MM.1S (cell line): Measurements from ENCODE around the gene PTCSC3.

Source experiments
- EZH2 ChIP-seq: fragments of 300-600 bp; sonication (generic); optimal IDR thresholded peaks from 2 replicates; pipeline ENCODE3; 2017; ENCODE audit warnings: low read depth, mild to moderate bottlenecking, antibody characterized with exemption, low read length, mixed read lengths
- EZH2phosphoT487 ChIP-seq: fragments of 300-600 bp; sonication (generic); IDR thresholded peaks from 2 replicates; pipeline ENCODE4 v1.6.1; 2018; ENCODE audit warnings: antibody characterized with exemption, low read length
- TF ChIP-seq, protein P1 (sequence below): fragments of 300-600 bp; sonication (generic); IDR thresholded peaks from 2 replicates; pipeline ENCODE4 v1.5.1; 2016; ENCODE audit warnings: antibody characterized with exemption, low read length, mixed read lengths

DNA sequence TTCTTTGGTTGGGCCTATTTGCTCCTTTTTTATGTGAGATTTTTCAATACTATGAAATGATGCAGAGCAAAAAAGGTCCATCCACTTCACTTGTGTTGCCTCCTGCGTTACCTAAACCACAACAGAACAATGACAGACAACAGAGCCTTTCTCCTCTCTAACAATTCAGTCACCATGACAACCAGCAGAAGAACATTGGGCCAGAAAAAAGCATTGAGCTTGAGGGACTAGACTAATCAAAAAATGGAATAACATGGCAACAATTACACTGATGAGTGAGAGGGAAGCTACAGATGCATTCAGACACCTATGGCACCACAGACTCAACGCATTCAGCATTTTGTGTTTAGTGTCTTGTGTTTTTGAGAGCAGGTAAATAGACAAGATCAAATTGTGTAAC is 44.6 kb upstream of the PTCSC3 start:
- TF ChIP-seq, protein P1, sequence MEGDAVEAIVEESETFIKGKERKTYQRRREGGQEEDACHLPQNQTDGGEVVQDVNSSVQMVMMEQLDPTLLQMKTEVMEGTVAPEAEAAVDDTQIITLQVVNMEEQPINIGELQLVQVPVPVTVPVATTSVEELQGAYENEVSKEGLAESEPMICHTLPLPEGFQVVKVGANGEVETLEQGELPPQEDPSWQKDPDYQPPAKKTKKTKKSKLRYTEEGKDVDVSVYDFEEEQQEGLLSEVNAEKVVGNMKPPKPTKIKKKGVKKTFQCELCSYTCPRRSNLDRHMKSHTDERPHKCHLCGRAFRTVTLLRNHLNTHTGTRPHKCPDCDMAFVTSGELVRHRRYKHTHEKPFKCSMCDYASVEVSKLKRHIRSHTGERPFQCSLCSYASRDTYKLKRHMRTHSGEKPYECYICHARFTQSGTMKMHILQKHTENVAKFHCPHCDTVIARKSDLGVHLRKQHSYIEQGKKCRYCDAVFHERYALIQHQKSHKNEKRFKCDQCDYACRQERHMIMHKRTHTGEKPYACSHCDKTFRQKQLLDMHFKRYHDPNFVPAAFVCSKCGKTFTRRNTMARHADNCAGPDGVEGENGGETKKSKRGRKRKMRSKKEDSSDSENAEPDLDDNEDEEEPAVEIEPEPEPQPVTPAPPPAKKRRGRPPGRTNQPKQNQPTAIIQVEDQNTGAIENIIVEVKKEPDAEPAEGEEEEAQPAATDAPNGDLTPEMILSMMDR: no peak
- TF ChIP-seq EZH2 (no peak), EZH2phosphoT487 (no peak)
